ENCODE data around the gene VPS39. TPM values are rescaled to one million over a fixed set of nuclear protein-coding genes. Genes with fewer than 3 reads are reported as not detected.

The VPS39 gene
- total RNA-seq, 1 donor from 2014 or later, result 76.8 TPM

DNA sequence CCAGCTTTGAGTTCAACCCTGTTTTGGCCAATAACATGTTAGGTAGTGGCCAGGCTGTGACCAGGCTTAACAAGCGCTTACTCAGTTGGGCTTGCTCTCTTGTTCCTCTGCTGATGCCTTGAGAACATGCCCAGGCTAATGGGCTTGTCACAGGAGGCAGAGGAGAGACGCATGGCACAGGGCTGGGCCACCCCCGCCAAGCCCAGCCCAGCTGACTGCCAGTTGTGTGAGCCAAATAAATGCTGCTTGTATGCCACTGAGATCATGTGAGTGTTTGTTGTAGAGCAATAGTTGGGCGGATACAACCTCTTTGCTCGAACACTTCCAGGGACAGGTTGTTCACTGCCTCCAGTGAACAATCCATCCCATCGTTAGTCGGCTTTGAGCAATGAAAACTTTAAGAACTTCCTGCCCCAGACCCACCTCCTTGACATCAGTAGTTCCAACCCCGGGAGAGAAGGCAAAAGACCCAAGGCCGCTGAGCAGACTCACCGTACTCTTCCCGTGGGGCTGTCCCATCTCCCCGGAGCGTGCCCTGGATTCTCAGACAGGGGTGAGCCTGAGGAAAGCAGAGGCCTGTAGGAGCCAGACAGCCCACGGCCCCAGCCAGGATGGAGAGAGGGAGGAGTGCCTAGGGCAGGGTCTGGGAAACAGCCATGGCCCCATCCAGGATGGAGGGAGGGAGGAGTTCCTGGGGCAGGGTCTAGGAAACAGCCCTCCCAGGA is 55.7 kb downstream of the VPS39 start:
- Mint-ChIP-seq H3K4me1 (ENCODE audit: unreplicated experiment) (peaks cover 32% of the 10 kb centered on the region), H3K4me3 (no peak overlapping the region)
- DNase-seq (ENCODE audit: extremely low spot score, unreplicated experiment), result no peak

DNA sequence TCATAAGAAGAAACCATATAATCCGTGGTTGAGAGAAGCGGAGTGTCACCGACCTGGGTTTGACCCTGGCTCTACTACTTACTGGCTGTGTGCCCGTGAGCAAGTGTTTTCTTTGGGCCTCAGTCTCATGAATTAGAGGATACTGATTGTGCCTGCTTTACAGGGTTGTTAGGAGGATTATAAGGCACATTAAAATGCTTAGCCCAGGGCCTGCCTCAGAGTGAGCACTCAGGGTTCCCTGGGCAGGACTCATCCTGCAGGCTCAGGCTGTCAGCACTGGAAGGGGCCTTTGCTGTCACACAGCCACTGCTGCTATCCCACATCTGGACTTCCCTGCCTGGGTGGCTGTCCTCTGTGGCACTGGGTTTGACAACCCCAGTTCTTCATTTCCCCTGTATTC is 56.4 kb downstream of the VPS39 start:
- no peak for TF ChIP-seq CTCF (conservative IDR thresholded peaks at IDR 0.05)
- Mint-ChIP-seq H3K4me1 (ENCODE audit: unreplicated experiment) (peaks cover 32% of the 10 kb centered on the region), H3K9me3 (no peaks in the 10 kb centered on the region), H3K36me3 (no peaks in the 10 kb centered on the region), H3K27ac (no peak overlapping the region), H3K27me3 (no peaks in the 10 kb centered on the region), H3K4me3 (no peak overlapping the region)
- DNase-seq (ENCODE audit: extremely low spot score, unreplicated experiment), result no peak

More for the DNA sequence above, 55.7 kb downstream of the VPS39 start:
- Mint-ChIP-seq H3K36me3 (no peaks in the 10 kb centered on the region), H3K27me3 (no peaks in the 10 kb centered on the region), H3K9me3 (no peaks in the 10 kb centered on the region), H3K27ac (no peak overlapping the region)
- no peak for TF ChIP-seq CTCF (conservative IDR thresholded peaks at IDR 0.05)

DNA sequence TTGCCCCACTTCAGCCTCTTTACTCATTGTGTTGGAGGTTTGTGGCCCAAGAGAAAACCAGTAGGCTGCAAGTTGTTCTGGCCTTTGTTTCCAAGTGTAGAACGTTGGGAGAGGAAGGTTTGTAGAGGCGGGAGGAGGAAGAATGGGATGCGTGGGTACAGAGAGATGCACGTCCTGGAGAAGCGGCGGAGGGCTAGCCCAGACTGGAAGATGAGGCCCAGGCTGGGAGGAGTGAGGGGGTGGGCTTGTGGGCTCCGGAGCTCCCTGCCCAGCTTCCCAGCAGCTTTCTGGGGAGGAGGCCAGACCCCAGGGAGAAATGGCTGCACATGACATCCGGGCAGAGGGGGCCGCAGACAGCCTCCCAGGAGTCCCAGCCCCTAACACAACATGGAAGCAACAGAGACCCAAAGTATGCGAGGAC is 57.0 kb downstream of the VPS39 start:
- Mint-ChIP-seq H3K9me3 (no peaks in the 10 kb centered on the region), H3K36me3 (no peaks in the 10 kb centered on the region), H3K27me3 (no peaks in the 10 kb centered on the region), H3K27ac (peak overlapping the region; percentile 68), H3K4me3 (no peak overlapping the region), H3K4me1 (ENCODE audit: unreplicated experiment) (peaks cover 28% of the 10 kb centered on the region)
- TF ChIP-seq CTCF (conservative IDR thresholded peaks at IDR 0.05), result no peak
- no peak for DNase-seq (ENCODE audit: extremely low spot score, unreplicated experiment)

GRCh38 chr15:42150219-42150970 is 57.7 kb downstream of the VPS39 start:
- no peak for DNase-seq (ENCODE audit: extremely low spot score, unreplicated experiment)
- H3K27me3 Mint-ChIP-seq, result no peaks in the 10 kb centered on the region
- no peaks in the 10 kb centered on the region for H3K36me3 Mint-ChIP-seq
- no peak overlapping the region for H3K4me3 Mint-ChIP-seq
- TF ChIP-seq CTCF (conservative IDR thresholded peaks at IDR 0.05), result no peak
- no peaks in the 10 kb centered on the region for H3K9me3 Mint-ChIP-seq
- H3K27ac Mint-ChIP-seq, result no peak overlapping the region
- peaks cover 24% of the 10 kb centered on the region for H3K4me1 Mint-ChIP-seq (ENCODE audit: unreplicated experiment)

DNA sequence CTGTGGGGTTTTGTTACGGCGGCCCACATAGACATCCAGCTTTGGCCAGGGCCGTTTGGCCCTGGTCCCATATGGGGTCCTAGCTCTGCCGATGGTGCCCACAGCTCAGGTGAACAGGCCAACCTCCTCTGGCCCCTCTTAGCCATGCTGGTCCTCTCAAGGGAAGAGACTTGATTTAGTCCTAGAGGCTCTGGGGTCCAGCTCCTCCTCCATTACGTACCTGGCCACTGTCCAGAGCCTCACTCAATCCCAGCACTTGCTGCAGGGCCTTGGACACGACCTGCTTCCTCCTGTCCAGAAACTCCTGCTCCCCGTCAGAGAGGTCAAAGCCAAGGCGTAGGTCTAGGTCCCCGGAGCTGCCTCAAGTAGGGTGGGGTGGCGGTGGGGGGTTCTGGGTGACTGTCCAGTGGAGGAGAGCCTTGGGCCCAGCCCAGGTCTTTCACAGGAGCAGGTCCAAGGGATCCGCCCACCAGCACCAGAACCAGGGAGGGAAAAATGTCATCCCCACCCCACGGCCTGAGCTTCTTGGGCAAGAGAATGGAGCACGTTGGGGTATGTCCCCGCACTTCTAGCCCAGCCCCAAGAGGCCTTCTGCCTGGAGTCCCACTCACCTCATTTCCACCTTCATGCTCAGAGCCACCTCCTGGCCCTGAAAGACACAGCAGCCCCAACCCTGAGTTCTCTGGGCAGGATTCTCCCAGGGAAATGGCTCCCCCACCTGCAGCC is 58.4 kb downstream of the VPS39 start:
- no peaks in the 10 kb centered on the region for H3K9me3 Mint-ChIP-seq
- peaks cover 24% of the 10 kb centered on the region for H3K4me1 Mint-ChIP-seq (ENCODE audit: unreplicated experiment)
- no peak for TF ChIP-seq CTCF (conservative IDR thresholded peaks at IDR 0.05)
- no peak for DNase-seq (ENCODE audit: extremely low spot score, unreplicated experiment)
- no peak overlapping the region for H3K27ac Mint-ChIP-seq
- H3K27me3 Mint-ChIP-seq, result no peaks in the 10 kb centered on the region
- H3K36me3 Mint-ChIP-seq, result no peaks in the 10 kb centered on the region
- H3K4me3 Mint-ChIP-seq, result no peak overlapping the region
